ENCODE results near the gene ELOVL7. TPM values are rescaled to one million over a fixed set of nuclear protein-coding genes. Genes with fewer than 3 reads are reported as not detected.
A peak's percentile ranks its signal among the peaks of the same experiment; 100 is the strongest.

The ELOVL7 gene
- total and polyA plus RNA-seq, 2 of the 8 experiments (the other 6 are each of a cell fraction or from before 2014, with no cell fraction given) = 3.1 to 5.1 TPM

DNA sequence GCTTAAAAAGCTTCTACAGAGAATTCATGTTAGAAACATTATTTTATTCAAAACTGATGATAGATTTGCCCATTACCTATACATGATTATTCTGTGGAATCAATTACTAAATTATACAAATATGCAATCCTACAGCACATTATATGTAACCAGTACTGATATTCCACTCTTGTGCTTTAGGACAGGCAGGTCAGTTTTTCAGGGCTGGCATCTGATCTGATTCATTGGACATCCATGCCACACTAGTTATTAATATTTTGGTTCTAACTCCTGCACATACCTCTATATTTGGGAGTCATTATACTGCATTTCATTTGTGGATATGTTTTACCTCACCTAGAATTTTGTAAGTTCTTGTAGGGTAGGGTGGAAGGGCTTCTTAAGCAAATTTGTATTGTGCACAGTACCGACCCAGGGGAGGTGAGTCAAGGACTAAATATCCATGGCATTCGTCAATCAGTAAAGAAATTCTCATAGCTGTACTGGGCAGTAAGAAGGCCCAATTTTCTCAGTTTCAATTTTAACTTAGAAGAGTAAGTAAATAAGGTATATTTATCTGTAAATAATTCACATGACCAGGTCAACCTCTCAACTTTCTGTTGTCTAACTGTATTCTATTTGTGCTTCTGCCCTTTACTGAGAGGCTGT is 33.5 kb downstream of the ELOVL7 start:
- no peak overlapping the region for H3K27ac ChIP-seq (ENCODE audit: low read depth, low read length)
- H3K4me1 ChIP-seq (replicated peaks in 1 of 4; ENCODE audit: control insufficient read depth in 3 of 4, insufficient read depth in 4 of 4, low read length in 3 of 4) = peaks cover 0 to 5% (median 2%) of the 10 kb centered on the region in 4 experiments; a peak in 1 of 7 replicates
- no peak overlapping the region for H2BK20ac ChIP-seq (ENCODE audit: low read length)
- H3K4me2 ChIP-seq (ENCODE audit: insufficient read depth in 1 of 2, low read depth in 2 of 2, low read length in 2 of 2) = no peak overlapping the region
- H2BK15ac ChIP-seq (ENCODE audit: low read length) = no peak overlapping the region
- no peaks in the 10 kb centered on the region for H3K79me1 ChIP-seq (ENCODE audit: low read depth, low read length)
- H3K4ac ChIP-seq (replicated peaks; ENCODE audit: insufficient read length, low read depth, low read length) = no peak overlapping the region
- no peak overlapping the region for H3K4me3 ChIP-seq (ENCODE audit: extremely low read depth in 1 of 4, insufficient read depth in 2 of 4, low read depth in 3 of 4, low read length in 4 of 4)
- no peaks in the 10 kb centered on the region for H3K79me2 ChIP-seq (ENCODE audit: control insufficient read depth in 1 of 2, insufficient read depth in 2 of 2, low read length in 2 of 2)
- H2AFZ ChIP-seq (ENCODE audit: low read length) = no peak overlapping the region
- no peaks in the 10 kb centered on the region for H3K36me3 ChIP-seq (ENCODE audit: control insufficient read depth in 2 of 4, insufficient read depth in 4 of 4, low read length in 3 of 4)
- H3K14ac ChIP-seq (ENCODE audit: insufficient read length) = no peak overlapping the region
- CTCF ChIA-PET (ENCODE audit: partially characterized antibody) = interaction anchor here (1.0 kb wide), 1 partner anchor 111 kb away, joined by 4 read pairs; the partner anchor contains the start of gene DEPDC1B
- POLR2A ChIA-PET (ENCODE audit: partially characterized antibody) = no interaction called here
- FAIRE-seq (no peak), DNase-seq (ENCODE audit: low read depth in 1 of 2, low spot score in 2 of 2) (no peak)
- H3K23ac ChIP-seq (ENCODE audit: insufficient read length) = no peak overlapping the region
- no peaks in the 10 kb centered on the region for H3K27me3 ChIP-seq (replicated peaks in 1 of 4; ENCODE audit: control insufficient read depth in 3 of 4, extremely low read depth in 1 of 4, insufficient read depth in 3 of 4, low read length in 3 of 4)
- no peak overlapping the region for H2BK5ac ChIP-seq (ENCODE audit: low read depth, low read length)
- H4K8ac ChIP-seq (ENCODE audit: extremely low read depth, insufficient read depth, low read length) = no peak overlapping the region
- H4K91ac ChIP-seq (replicated peaks; ENCODE audit: insufficient read length, low read length) = no peak overlapping the region
- H2BK120ac ChIP-seq (replicated peaks; ENCODE audit: low read depth, low read length) = no peak overlapping the region
- no peaks in the 10 kb centered on the region for H4K20me1 ChIP-seq (replicated peaks in 1 of 2; ENCODE audit: control insufficient read depth in 1 of 2, insufficient read depth in 2 of 2, low read length in 2 of 2)
- no peak overlapping the region for H2AK5ac ChIP-seq (ENCODE audit: low read depth, low read length)
- H2BK12ac ChIP-seq (ENCODE audit: low read depth, low read length) = no peak overlapping the region
- H4K5ac ChIP-seq (ENCODE audit: insufficient read length, low read depth, low read length) = no peak overlapping the region
- H3K9me3 ChIP-seq (ENCODE audit: insufficient read depth in 2 of 2, low read depth in 1 of 2, low read length in 1 of 2) = no peaks in the 10 kb centered on the region
- no peaks in the 10 kb centered on the region for H3K23me2 ChIP-seq (ENCODE audit: low read depth, low read length)
- WGBS, 2 experiments (ENCODE audit: extremely low coverage in 1 of 2, insufficient coverage in 1 of 2, insufficient read length in 1 of 2, insufficient replicate concordance in 2 of 2, low coverage in 1 of 2, low lambda C conversion rate in 2 of 2, missing lambda C conversion rate in 1 of 2) = 78% methylated on average over 2 of the region's 2 CpGs; no CpG with 5 or more reads in 1 of the 2 experiments
- peak overlapping the region; percentile 7 for H3K56ac ChIP-seq (replicated peaks; ENCODE audit: insufficient read length, low read depth, low read length)
- no peak overlapping the region for H3K9ac ChIP-seq (replicated peaks in 1 of 4; ENCODE audit: extremely low read depth in 1 of 4, low read depth in 3 of 4, low read length in 3 of 4)
- no peak overlapping the region for H3K18ac ChIP-seq (ENCODE audit: extremely low read depth, low read length)
- no peak for TF ChIP-seq BCL11A (IDR thresholded peaks at IDR 0.05; ENCODE audit: low read depth in 2 of 2, low read length in 2 of 2)
- no peak for TF ChIP-seq CEBPB (IDR thresholded peaks at IDR 0.05; ENCODE audit: low read depth, low read length)
- no peak for TF ChIP-seq SRF (IDR thresholded peaks at IDR 0.05; ENCODE audit: low read depth, low read length)
- TF ChIP-seq ZNF274 (IDR thresholded peaks at IDR 0.05; ENCODE audit: borderline replicate concordance, extremely low read depth, low read length) = no peak
- TF ChIP-seq RBBP5 (IDR thresholded peaks at IDR 0.05; ENCODE audit: borderline replicate concordance, low read depth, low read length) = no peak
- no peak for TF ChIP-seq POLR2A (IDR thresholded peaks at IDR 0.05; ENCODE audit: control extremely low read depth in 1 of 2, low read depth in 2 of 2, low read length in 2 of 2)
- TF ChIP-seq FOSL1 (IDR thresholded peaks at IDR 0.05; ENCODE audit: insufficient read depth, low read depth, low read length) = no peak
- no peak for TF ChIP-seq YY1 (IDR thresholded peaks at IDR 0.05; ENCODE audit: low read depth, low read length)
- no peak for TF ChIP-seq CHD1 (IDR thresholded peaks at IDR 0.05; ENCODE audit: low read depth, low read length)
- no peak for TF ChIP-seq POLR2AphosphoS5 (IDR thresholded peaks at IDR 0.05; ENCODE audit: low read depth, low read length)
- TF ChIP-seq POU5F1 (IDR thresholded peaks at IDR 0.05; ENCODE audit: low read depth, low read length) = no peak
- TF ChIP-seq SIN3A (conservative IDR thresholded peaks at IDR 0.05 in 1 of 2, IDR thresholded peaks at IDR 0.05 in 1 of 2; ENCODE audit: low read depth in 1 of 2, low read length in 2 of 2) = no peak
- no peak for TF ChIP-seq ASH2L (IDR thresholded peaks at IDR 0.05; ENCODE audit: low read length)
- TF ChIP-seq, protein P1, sequence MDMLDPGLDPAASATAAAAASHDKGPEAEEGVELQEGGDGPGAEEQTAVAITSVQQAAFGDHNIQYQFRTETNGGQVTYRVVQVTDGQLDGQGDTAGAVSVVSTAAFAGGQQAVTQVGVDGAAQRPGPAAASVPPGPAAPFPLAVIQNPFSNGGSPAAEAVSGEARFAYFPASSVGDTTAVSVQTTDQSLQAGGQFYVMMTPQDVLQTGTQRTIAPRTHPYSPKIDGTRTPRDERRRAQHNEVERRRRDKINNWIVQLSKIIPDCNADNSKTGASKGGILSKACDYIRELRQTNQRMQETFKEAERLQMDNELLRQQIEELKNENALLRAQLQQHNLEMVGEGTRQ (IDR thresholded peaks at IDR 0.05; ENCODE audit: low read length) = no peak
